Measurements from ENCODE around the gene SFTPD. TPM values are rescaled to one million over a fixed set of nuclear protein-coding genes. Genes with fewer than 3 reads are reported as not detected.

Gene SFTPD
- total and polyA plus RNA-seq, 9 of the 15 experiments (the other 6 are each of a cell fraction or from before 2014, with no cell fraction given): 0.20 TPM; not detected in 8

DNA sequence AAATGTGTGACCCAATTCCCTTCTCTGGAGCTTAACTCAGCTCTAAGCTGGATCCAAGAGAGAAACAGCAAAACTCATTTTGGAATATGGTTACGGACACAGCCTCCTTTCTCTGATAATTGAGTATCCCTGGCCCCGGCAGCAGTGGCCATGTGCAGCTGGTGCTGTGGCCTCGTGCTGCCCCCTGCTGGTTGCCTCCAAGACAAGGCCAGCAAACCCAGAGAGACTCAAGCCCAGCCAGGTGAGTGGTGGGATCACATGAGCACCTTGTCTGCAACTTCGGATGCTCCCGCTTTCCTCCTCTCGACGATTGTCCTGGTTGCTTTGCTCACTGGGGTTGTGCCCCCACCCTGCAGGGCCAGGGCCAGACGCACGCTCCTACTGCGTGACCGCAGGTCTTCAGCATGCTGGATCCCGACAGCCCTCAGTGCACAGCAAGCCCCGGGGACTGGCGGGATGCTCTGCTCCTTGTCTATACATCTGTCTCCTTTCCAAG lies 19.4 kb downstream of the SFTPD start (continued):
- TF ChIP-seq MNT (conservative IDR thresholded peaks at IDR 0.05) (peak; percentile 24 to 62; a peak in 2 of 4 replicates), REST (IDR thresholded peaks at IDR 0.05; ENCODE audit: borderline replicate concordance) (peak; percentile 95), REST (CRISPR knock-in tag; IDR thresholded peaks at IDR 0.05; ENCODE audit: low read depth) (no peak), ZNF23 (CRISPR knock-in tag; IDR thresholded peaks at IDR 0.05) (no peak), FOS (IDR thresholded peaks at IDR 0.05; ENCODE audit: extremely low read depth, insufficient read length) (no peak), KLF16 (IDR thresholded peaks at IDR 0.05) (peak; percentile 71), ZNF24 (IDR thresholded peaks at IDR 0.05) (peak; percentile 99)
